Activated effector memory CD4-positive, alpha-beta T cell treated with anti-CD3 and anti-CD28 coated beads, Interleukin-2, amount 50 U/mL, for 16 hours (primary cell): ENCODE measurements around the gene FFAR1.

Experiments used
- DNase-seq: peaks from one replicate; pipeline ENCODE4 v3.0.0-alpha.2; 2020

FFAR1 gene

DNA sequence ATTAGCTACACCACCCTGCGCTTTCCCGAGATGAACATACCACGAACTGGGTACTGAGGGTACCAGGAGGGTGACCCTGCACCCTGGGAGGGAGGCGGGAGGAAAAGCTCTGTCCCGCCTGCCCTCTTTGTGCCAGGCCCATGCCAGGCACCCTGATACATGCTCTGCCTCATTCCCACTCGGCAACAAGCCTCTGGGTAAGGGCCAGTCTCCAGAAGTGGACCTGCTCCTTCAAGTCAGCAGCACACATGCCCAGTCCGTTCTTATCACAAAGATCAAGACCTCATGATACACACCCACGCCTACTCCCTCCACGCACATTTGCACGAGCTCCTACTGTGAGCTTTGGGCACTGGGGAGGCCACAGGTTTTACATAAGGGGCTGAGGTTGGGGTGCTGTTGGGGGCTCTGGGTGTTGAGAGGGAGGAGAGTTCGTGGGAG is 2.0 kb upstream of the FFAR1 start:
- DNase-seq, result no peak

GRCh38 chr19:35346193-35347052 is 1.3 kb upstream of the FFAR1 start:
- peak; percentile 88 for DNase-seq

DNA sequence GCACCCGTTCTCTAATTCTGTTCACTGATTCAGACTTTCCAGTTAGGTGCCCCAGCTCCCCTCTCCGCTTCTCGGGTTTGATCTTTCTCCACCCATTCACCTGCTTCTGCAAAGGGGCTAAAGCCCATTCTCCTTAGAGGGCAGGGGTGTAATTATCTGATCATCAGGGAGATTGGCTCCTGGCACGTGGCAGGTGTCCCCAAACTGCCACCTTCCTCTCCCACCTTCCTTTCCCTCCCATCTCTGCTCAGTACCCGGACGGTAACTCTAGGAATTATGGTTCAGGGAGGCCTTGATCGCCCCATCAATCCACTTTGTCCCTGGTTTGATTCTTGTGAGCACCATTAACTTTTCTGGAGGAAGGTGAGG is 212 bp downstream of the FFAR1 start:
- no peak for DNase-seq

DNA sequence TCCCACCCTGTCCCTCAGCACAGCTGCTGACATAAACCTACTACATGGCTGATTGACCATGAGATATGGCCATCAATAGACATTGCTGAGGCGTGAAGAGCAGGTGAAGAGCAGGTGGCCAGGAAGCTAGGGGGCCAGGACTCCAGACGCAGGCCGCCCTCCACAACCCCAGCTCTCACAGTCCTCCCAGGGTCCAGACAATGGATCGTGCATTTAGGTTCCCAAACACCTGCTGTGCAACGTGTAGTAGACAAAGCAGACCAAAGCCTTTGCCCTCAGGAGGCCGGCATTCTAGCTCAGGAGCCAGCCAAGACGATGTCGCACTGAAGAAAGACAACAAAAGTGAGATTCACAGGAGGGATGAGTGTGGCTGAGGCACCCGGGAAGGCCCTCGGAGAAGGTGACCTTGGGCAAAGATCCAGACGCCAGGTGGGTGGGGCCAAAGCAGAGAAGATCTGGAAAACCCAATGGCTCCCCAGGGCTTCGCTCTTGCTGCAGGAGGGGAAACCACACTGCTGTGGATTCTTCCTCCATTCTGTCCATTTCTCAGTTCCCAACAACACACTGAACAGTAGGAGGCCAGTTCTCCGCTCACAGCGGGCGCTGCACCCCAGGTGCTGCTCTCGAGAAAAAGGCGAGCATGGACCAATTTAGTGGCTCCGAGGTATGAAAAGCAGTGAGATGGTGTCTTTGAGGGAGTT is 1.4 kb downstream of the FFAR1 start:
- peak; percentile 55 for DNase-seq

DNA sequence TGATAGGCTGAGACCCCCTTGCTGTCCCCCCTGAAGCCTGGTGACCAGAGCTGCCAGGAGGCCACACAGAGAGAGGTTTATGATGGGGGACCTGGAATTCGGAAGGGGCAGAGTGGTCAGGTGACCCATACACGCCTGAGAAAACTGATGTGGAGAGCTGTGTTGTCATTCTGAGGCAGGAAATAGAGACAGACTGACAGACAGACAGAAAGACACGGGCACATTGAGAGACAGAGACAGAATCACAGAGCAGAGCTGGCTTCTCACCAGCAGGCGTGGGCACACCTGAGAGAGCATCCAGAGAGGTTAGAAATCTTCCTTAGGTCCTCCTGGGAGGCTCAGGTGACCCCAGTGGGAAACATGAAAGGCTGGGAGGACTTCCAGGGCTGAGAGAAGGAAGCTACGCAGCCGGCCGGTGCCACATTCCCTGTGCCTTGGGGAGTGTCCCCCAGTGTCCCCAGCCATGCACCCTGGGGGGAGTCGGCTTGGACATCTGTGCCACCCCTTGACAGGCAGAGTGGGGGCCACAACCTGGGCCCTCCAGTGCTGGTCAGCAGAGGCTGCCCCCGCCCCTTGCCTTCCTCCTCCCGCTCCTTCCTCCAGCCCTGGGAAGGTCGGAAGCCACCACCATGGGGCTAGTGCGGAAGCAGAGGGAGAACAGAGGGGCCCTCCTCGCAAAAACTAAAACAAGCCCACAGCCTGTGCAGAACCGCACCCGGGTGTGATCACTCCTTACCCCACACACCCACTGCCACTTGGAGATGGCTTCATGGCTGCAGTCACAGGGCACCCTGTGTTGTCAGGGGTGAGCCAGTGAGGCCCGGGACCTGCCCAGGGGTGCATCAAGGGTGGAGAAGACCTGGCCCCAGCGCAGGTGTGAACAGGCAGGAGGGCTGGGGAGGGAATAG is 2.2 kb downstream of the FFAR1 start:
- DNase-seq, result peak; percentile 60

- peak; percentile 59 for DNase-seq
Measured at GRCh38 chr19:35350591-35350990, 2.9 kb downstream of the FFAR1 start.

- peak; percentile 61 for DNase-seq
Measured at GRCh38 chr19:35351411-35352176, 3.9 kb downstream of the FFAR1 start.

DNA sequence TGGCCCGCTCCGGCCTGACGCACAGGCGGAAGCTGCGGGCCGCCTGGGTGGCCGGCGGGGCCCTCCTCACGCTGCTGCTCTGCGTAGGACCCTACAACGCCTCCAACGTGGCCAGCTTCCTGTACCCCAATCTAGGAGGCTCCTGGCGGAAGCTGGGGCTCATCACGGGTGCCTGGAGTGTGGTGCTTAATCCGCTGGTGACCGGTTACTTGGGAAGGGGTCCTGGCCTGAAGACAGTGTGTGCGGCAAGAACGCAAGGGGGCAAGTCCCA is 4.4 kb downstream of the FFAR1 start:
- no peak for DNase-seq

DNA sequence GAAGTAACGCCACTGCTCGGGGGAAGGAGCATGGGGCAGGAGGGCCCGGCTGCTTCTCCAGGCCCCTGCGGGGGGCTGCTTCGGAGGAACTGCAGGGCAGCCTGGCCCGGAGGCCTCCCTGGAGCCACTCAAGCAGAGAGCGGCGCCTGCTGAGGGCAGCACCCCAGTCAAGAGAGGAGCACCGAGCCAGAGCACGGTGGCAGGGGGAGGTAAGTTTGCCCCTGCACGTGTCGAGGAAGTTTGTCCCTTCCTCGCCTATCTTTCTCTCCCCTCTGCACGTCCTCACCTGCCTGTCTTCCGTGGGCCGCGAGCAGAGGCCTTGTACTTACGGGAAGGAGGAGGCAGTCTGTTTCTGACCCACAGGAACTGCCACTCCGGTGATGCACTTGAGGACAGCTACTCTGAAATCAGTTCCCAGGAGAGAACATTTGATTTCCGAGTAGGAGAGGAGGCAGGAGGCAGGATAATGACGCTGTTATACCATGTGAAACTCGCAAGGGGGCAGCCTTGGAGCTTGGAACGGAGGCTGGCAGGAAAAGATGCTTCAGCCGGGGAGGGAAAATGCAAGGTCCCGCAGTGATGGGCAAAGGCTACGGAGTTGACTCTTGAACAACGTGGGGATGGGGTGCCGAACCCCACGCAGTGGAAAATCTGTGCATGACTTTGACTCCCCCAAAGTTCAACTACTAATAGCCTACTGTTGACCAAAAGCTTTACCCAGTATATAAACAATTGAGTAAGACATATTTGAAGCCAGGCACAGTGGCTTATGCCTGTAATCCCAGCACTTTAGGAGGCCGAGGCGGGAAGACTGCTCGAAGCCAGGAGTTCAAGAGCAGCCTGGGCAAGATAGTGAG is 5.0 kb downstream of the FFAR1 start:
- DNase-seq, result peak; percentile 86

DNA sequence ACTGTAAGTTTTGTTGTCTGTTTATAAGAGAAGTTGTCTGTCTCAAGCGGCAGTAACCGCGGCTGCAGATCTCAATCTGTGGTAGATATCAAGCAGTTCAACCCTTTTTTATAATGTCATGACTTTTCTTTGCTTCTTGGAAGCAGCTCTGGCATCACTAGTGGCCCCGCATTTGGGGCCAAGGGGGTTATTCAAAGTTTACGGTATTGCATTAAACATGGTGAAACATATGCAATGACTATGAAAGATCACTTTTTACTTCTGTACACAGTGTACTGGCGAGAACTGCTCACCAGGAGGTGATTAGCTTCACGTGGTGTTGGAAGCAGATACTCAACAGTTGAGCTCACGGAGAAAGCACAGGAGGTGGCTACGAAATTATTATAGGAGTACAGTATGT is 5.9 kb downstream of the FFAR1 start:
- DNase-seq, result peak; percentile 47

DNA sequence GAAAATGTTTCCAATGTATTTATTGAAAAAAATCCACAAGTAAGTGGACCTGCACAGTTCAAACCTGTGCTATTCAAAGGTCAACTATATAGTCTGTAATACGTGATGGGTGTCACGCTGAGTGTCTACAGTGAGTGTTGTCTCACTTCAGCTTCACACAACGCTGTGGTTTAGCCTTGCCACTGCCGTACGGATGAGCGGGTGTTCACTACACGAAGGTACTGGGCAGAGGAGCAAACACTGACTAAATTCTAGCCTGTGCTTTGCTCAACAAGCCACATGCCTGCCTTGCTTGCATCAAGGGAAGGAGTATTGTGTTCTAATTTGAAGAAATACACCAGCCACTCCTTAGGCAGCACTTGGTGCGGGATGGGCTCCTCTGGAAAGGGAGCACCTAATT is 7.2 kb downstream of the FFAR1 start:
- DNase-seq, result peak; percentile 50

DNA sequence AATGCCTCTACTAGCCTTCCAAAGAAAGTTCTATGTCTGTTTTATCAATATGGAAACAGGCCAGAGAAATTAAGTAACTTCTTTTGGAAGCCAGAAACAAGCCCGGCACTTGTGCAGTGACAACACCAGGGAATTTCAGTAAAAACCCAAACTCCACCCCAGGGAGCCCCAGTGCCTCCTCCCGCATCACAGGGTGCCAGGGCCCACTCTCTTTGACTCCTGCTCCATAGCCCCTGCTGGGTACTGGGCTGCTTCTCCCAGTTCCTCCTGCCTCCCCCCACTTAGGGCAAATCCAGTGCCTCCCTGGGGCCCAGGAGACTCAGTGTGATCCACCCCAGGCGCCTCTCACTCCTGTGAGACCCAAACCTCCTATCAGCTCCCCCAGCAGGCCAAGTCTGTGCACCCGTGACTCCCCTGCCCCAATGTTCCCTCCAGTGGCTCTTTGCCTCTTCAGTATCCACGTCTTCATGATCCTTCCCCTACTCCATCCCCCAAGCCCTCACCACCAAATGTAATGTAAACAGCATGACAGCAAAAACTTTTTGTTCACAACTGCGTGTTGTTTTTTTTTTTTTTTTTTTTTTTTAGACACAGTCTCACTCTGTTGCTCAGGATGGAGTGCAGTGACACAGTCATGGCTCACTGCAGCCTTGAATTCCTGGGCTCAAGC is 8.2 kb downstream of the FFAR1 start:
- DNase-seq, result peak; percentile 27

GRCh38 chr19:35357867-35358573 is 10.3 kb downstream of the FFAR1 start, which contains the start of gene FFAR3:
FFAR3 (plus strand) TSS chr19:35358460; CDS start chr19:35358891, 431 bp downstream.
- peak; percentile 60 for DNase-seq

DNA sequence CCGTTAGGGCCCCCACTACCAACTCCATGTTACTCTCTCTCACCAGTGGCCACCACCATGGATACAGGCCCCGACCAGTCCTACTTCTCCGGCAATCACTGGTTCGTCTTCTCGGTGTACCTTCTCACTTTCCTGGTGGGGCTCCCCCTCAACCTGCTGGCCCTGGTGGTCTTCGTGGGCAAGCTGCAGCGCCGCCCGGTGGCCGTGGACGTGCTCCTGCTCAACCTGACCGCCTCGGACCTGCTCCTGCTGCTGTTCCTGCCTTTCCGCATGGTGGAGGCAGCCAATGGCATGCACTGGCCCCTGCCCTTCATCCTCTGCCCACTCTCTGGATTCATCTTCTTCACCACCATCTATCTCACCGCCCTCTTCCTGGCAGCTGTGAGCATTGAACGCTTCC is 11.1 kb downstream of the FFAR1 start:
- peak; percentile 41 for DNase-seq

DNA sequence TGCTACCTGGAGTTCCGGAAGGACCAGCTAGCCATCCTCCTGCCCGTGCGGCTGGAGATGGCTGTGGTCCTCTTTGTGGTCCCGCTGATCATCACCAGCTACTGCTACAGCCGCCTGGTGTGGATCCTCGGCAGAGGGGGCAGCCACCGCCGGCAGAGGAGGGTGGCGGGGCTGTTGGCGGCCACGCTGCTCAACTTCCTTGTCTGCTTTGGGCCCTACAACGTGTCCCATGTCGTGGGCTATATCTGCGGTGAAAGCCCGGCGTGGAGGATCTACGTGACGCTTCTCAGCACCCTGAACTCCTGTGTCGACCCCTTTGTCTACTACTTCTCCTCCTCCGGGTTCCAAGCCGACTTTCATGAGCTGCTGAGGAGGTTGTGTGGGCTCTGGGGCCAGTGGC is 11.7 kb downstream of the FFAR1 start:
- DNase-seq, result peak; percentile 48

DNA sequence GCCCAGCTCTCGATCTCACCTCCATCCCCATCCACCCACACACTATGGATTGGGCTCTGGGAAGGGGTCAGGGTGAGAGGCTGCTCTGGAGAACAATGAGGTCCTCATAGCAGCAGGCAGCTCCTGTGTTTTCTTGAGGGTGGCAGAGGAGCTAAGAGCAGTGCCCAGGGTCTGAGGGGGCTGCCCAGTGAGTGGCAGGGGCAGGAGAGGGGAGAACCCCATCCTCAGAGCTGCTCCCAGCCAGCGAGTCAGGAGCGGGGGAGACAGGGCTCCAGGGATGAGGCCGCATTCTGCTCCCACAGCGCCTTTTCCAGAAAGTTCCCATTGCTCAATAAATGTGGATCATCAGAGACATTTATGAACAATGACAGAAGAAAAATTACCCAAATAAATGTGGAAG is 12.4 kb downstream of the FFAR1 start:
- peak; percentile 39 for DNase-seq

- DNase-seq, result no peak
Measured at GRCh38 chr19:35360880-35361420, 13.2 kb downstream of the FFAR1 start.

DNA sequence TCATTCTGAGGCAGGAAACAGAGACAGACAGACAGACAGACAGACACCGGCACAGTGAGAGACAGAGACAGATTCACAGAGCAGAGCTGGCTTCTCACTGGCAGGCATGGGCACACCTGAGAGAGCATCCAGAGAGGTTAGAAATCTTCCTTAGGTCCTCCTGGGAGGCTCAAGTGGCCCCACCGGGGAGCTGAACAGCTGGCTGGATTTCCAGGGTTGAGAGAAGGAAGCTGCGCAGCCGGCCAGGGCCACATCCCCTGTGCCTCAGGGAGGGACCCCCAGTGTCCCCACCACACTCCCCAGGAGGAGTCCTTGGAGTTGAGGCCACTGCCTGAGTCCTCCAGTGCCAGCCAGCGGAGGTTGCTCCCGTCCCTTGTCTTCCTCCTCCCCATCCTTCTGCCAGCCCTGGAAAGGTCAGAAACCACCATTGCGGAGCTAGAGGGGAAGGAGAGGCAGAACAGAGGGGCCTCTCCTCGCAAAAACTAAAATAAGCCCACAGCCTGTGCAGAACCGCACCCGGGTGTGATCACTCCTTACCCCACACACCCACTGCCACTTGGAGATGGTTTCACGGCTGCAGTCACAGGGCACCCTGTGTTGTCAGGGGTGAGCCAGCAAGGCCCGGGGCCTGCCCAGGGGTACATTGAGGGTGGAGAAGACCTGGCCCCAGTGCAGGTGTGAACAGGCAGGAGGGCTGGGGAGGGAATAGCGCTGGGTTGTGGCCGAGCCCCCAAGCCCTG is 14.7 kb downstream of the FFAR1 start:
- no peak for DNase-seq

DNA sequence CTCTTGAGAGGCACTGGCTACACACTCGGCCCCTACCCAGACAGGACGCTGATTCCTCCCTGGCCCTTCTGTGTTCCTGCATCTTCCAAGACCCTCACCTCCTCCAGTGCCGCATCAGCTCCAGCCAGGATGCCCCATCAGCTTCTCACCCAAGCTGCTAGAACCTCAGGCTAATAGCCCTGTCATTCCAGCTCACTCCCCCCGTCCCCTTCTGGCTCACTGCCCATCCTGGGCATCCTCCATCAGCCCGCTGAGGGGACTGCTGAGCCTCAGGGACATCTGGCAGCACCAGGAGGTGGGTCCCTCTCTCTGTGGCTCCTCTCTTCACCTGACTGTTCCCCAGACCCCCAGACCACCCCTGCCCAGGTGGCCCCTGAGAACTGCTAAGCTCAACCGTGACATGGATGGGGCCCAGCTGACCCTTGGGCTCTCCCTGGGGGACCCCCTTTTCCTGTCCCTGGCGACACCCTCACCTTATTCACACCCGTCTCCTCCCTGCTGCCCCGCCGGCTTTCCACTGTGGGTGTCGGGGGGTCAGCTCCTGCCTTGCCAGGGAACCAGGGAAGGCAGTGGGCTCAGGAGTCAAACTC is 15.4 kb downstream of the FFAR1 start:
- DNase-seq, result no peak
